ENCODE data around the gene LLGL2.

DNA sequence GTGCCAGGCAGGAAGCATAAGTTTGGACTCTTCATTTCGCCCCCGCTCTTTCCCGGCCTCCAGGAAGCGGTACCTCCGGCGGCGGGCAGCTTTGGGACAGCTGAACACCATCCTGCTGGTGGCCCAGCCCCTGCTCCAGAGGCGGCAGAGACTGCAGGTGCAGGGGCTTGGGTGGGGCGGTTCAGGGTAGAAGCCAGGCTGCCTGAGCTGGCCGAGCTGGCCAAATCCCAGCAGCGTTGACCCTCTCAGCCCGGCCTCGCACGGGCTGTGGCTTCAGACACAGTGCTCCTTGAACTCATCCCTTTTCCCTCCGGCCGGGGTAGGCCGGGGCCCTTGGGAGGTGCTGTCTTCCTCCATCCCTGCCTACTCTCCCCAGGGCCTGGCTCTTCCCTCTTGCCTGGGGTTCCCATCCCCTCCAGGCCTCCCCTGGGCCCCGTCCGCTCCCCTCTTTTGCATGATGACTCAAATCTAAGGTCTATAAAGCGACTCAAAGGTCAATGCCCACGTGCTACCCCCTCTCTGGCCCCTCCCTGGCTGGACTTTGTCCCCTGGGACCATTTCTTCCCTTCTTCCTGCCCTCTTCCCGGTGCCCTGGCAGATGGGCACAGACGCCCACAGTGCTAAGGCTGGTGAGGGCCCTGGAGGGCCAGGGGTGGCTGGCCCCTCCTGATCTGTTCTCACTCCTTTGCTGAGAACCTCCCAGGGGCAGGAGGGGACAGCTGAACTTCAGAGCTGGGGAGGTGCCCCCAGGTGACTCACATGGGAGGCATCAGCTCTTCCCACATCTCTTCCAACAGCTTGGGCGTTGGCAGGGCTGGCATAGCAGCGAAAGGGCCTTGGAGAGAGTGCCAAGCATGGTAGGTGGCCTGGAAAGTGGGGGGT is 84.8 kb downstream of the LLGL2 start:
- TF ChIP-seq EZH2 (IDR thresholded peaks at IDR 0.05; ENCODE audit: borderline replicate concordance, low read depth, low read length, poor library complexity, severe bottlenecking), result no peak
- TF ChIP-seq, protein P1, sequence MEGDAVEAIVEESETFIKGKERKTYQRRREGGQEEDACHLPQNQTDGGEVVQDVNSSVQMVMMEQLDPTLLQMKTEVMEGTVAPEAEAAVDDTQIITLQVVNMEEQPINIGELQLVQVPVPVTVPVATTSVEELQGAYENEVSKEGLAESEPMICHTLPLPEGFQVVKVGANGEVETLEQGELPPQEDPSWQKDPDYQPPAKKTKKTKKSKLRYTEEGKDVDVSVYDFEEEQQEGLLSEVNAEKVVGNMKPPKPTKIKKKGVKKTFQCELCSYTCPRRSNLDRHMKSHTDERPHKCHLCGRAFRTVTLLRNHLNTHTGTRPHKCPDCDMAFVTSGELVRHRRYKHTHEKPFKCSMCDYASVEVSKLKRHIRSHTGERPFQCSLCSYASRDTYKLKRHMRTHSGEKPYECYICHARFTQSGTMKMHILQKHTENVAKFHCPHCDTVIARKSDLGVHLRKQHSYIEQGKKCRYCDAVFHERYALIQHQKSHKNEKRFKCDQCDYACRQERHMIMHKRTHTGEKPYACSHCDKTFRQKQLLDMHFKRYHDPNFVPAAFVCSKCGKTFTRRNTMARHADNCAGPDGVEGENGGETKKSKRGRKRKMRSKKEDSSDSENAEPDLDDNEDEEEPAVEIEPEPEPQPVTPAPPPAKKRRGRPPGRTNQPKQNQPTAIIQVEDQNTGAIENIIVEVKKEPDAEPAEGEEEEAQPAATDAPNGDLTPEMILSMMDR (conservative IDR thresholded peaks at IDR 0.05; ENCODE audit: low read depth, low read length), result no peak

All from A673 (cell line).